HEK293 (cell line): ENCODE data around the gene NIPSNAP3A.

Source experiments
- CTCF ChIP-seq: fragments of 450-650 bp; formaldehyde crosslinking; IDR thresholded peaks from 2 replicates; pipeline ENCODE4 v1.5.1; 2016; ENCODE audit warnings: missing biosample characterization, missing genetic modification characterization
- TRIM28 ChIP-seq: IDR thresholded peaks from 2 replicates; pipeline ENCODE4 v1.6.1; 2011; ENCODE audit warnings: low read length, control low read depth, borderline replicate concordance
- YY1 ChIP-seq: fragments of 450-650 bp; formaldehyde crosslinking; IDR thresholded peaks from 2 replicates; pipeline ENCODE4 v1.5.1; 2018; ENCODE audit warnings: missing biosample characterization, missing genetic modification characterization
- ZBTB11 ChIP-seq: fragments of 450-650 bp; formaldehyde crosslinking; conservative IDR thresholded peaks from 2 replicates; pipeline ENCODE4 v1.5.1; 2016; ENCODE audit warnings: low read depth, missing biosample characterization, missing genetic modification characterization
- ZBTB48 ChIP-seq: fragments of 450-650 bp; formaldehyde crosslinking; IDR thresholded peaks from 2 replicates; pipeline ENCODE4 v1.5.1; 2016; ENCODE audit warnings: missing biosample characterization, missing genetic modification characterization
- ZFP37 ChIP-seq: fragments of 450-650 bp; formaldehyde crosslinking; IDR thresholded peaks from 2 replicates; pipeline ENCODE4 v1.5.1; 2016; ENCODE audit warnings: missing biosample characterization, missing genetic modification characterization
- ZNF266 ChIP-seq: fragments of 450-650 bp; formaldehyde crosslinking; IDR thresholded peaks from 2 replicates; pipeline ENCODE4 v1.5.1; 2016; ENCODE audit warnings: missing biosample characterization, missing genetic modification characterization, low read depth
- ZNF311 ChIP-seq: fragments of 450-650 bp; formaldehyde crosslinking; IDR thresholded peaks from 2 replicates; pipeline ENCODE4 v1.5.1; 2017; ENCODE audit warnings: missing biosample characterization, missing genetic modification characterization, borderline replicate concordance

- TF ChIP-seq ZNF311 = no peak
- TF ChIP-seq TRIM28 = no peak
- TF ChIP-seq ZFP37 = no peak
- TF ChIP-seq YY1 (tag by site-specific recombination) = no peak
- no peak for TF ChIP-seq ZNF266 (tag by site-specific recombination)
- no peak for TF ChIP-seq CTCF (tag by site-specific recombination)
- TF ChIP-seq ZBTB11 (tag by site-specific recombination) = no peak
- TF ChIP-seq ZBTB48 (tag by site-specific recombination) = no peak
These were observed 35.9 kb upstream of the NIPSNAP3A start for GRCh38 chr9:104711604-104712003.
